ENCODE measurements around the gene TMA16. TPM values are rescaled to one million over a fixed set of nuclear protein-coding genes. Genes with fewer than 3 reads are reported as not detected.
"Not testable (repeated sequence)": the region's sequence is repeated elsewhere in the genome, so short reads cannot be mapped to it uniquely, and the experiment has no call there.

Gene TMA16
- total RNA-seq, 1 experiment from 2014 or later = 29.7 TPM

- Histone ChIP-seq H3K36me3 (replicated peaks; ENCODE audit: control insufficient read depth, insufficient read depth, low read length) (no peaks in the 10 kb centered on the region), H3K4me3 (ENCODE audit: insufficient read depth, low read depth, low read length) (no peak overlapping the region), H3K27me3 (ENCODE audit: control insufficient read depth, insufficient read depth, low read length) (no peaks in the 10 kb centered on the region)
- no peak for DNase-seq
These were observed 42.6 kb downstream of the TMA16 start for GRCh38 chr4:163537114-163537513.

DNA sequence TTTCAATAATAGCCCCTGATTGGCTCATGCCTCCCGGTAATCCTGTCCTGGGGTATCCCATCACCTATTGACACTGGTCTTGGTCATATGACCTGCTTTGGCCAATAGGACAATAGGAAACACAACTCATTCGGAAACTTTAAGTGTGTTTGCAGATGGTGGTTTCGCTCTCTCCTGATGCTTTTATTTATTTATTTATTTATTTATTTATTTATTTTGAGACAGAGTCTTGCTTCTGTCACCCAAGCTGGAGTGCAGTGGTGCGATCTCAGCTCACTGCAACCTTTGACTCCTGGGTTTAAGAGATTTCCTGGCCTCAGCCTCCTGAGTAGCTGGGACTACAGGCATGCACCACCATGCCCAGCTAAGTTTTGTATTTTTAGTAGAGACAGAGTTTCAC lies 44.3 kb downstream of the TMA16 start:
- not testable (repeated sequence) for H3K36me3 ChIP-seq (replicated peaks; ENCODE audit: control insufficient read depth, insufficient read depth, low read length); DNase-seq; H3K27me3 ChIP-seq (ENCODE audit: control insufficient read depth, insufficient read depth, low read length); H3K4me3 ChIP-seq (ENCODE audit: insufficient read depth, low read depth, low read length)

- no peak overlapping the region for H3K4me3 ChIP-seq (ENCODE audit: insufficient read depth, low read depth, low read length)
- no peaks in the 10 kb centered on the region for H3K36me3 ChIP-seq (replicated peaks; ENCODE audit: control insufficient read depth, insufficient read depth, low read length)
- no peak for DNase-seq
- no peaks in the 10 kb centered on the region for H3K27me3 ChIP-seq (ENCODE audit: control insufficient read depth, insufficient read depth, low read length)
These were observed 46.0 kb downstream of the TMA16 start for GRCh38 chr4:163540448-163540847.

DNA sequence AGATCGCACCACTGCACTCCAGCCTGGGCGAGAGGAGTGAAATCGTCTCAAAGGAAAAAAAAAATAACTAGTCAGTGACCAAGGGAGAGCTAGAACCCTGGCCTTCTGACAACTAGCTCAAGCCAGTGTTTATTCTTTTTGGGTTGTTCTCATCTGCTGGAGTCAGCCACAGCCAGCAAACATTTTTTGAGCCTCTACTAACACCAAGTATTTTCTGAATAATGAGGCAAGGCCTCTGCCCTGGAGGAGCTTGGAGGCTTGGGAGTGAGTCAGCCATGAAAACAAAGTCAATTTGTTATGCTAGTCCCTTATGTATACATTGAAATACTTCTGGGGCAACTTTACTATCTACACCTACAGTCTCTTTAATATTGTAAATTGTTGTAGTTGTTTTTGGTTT lies 46.5 kb downstream of the TMA16 start:
- Histone ChIP-seq H3K4me3 (ENCODE audit: insufficient read depth, low read depth, low read length) (no peak overlapping the region), H3K36me3 (replicated peaks; ENCODE audit: control insufficient read depth, insufficient read depth, low read length) (no peaks in the 10 kb centered on the region), H3K27me3 (ENCODE audit: control insufficient read depth, insufficient read depth, low read length) (no peaks in the 10 kb centered on the region)
- no peak for DNase-seq

GRCh38 chr4:163542275-163542674 lies 47.8 kb downstream of the TMA16 start:
- H3K4me3 ChIP-seq (ENCODE audit: insufficient read depth, low read depth, low read length) = no peak overlapping the region
- no peak for DNase-seq
- no peaks in the 10 kb centered on the region for H3K36me3 ChIP-seq (replicated peaks; ENCODE audit: control insufficient read depth, insufficient read depth, low read length)
- no peaks in the 10 kb centered on the region for H3K27me3 ChIP-seq (ENCODE audit: control insufficient read depth, insufficient read depth, low read length)

- Histone ChIP-seq H3K27me3 (ENCODE audit: control insufficient read depth, insufficient read depth, low read length) (no peaks in the 10 kb centered on the region), H3K4me3 (ENCODE audit: insufficient read depth, low read depth, low read length) (no peak overlapping the region), H3K36me3 (replicated peaks; ENCODE audit: control insufficient read depth, insufficient read depth, low read length) (no peaks in the 10 kb centered on the region)
- DNase-seq = peak; percentile 73
These were observed 50.0 kb downstream of the TMA16 start for GRCh38 chr4:163544407-163545038.

- Histone ChIP-seq H3K27me3 (ENCODE audit: control insufficient read depth, insufficient read depth, low read length) (no peaks in the 10 kb centered on the region), H3K4me3 (ENCODE audit: insufficient read depth, low read depth, low read length) (no peak overlapping the region), H3K36me3 (replicated peaks; ENCODE audit: control insufficient read depth, insufficient read depth, low read length) (no peaks in the 10 kb centered on the region)
- peak; percentile 46 for DNase-seq
These were observed 54.2 kb downstream of the TMA16 start for GRCh38 chr4:163548481-163549243.

GRCh38 chr4:163550869-163551267 lies 56.4 kb downstream of the TMA16 start:
- no peak overlapping the region for H3K4me3 ChIP-seq (ENCODE audit: insufficient read depth, low read depth, low read length)
- H3K36me3 ChIP-seq (replicated peaks; ENCODE audit: control insufficient read depth, insufficient read depth, low read length) = no peaks in the 10 kb centered on the region
- DNase-seq = no peak

DNA sequence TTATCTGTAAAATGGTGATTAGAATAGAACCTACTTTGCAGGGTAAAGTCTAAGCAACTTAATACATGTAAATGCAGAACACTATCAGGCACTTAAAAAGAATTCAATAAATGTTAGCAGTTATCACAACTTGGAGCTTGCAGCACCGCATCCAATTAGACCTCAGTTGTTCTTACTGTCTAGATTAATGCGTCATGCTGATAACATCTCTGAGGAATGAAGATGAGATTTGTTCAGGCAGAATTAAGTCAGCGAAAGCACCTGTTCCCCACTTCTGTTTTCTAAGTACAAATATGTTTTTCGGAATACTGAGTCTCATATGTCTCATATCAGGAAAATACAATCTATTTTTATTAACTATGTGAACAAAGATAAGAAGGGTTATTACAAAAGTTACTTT lies 58.7 kb downstream of the TMA16 start:
- H3K36me3 ChIP-seq (replicated peaks; ENCODE audit: control insufficient read depth, insufficient read depth, low read length) = no peaks in the 10 kb centered on the region
- H3K4me3 ChIP-seq (ENCODE audit: insufficient read depth, low read depth, low read length) = no peak overlapping the region
- H3K27me3 ChIP-seq (ENCODE audit: control insufficient read depth, insufficient read depth, low read length) = no peaks in the 10 kb centered on the region
- DNase-seq = no peak

More at GRCh38 chr4:163550869-163551267, 56.4 kb downstream of the TMA16 start:
- H3K27me3 ChIP-seq (ENCODE audit: control insufficient read depth, insufficient read depth, low read length) = no peaks in the 10 kb centered on the region

DNA sequence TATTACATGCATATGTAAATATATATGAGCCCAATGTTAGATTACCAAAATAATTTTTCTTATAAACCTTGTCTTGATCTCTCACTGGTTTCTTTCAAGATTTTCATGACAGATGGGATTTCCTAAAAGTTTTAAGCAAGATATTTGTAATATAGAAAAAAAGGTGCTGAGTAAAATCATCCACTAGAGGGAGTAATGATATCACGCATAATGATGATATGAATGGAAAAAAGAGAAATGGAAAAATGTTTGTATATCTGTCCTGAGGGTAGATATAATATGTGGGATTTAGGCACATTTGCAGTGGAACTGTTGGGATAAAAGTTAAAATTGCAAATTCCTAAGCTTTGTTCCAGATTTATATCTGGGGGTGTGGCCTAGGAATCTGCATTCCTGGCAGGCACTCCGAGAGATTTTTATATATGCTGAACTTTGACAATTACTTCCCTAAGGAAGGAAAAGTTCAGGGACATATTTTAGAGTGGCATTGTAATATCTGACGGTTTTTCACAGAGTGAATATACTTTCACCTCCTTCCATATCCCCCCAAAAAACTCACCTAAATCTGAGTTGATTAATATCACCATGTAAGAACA lies 60.5 kb downstream of the TMA16 start:
- DNase-seq = peak; percentile 23
- H3K4me3 ChIP-seq (ENCODE audit: insufficient read depth, low read depth, low read length) = no peak overlapping the region
- H3K36me3 ChIP-seq (replicated peaks; ENCODE audit: control insufficient read depth, insufficient read depth, low read length) = no peaks in the 10 kb centered on the region
- H3K27me3 ChIP-seq (ENCODE audit: control insufficient read depth, insufficient read depth, low read length) = no peaks in the 10 kb centered on the region

- H3K27me3 ChIP-seq (ENCODE audit: control insufficient read depth, insufficient read depth, low read length) = no peaks in the 10 kb centered on the region
- no peak for DNase-seq
- no peak overlapping the region for H3K4me3 ChIP-seq (ENCODE audit: insufficient read depth, low read depth, low read length)
- no peaks in the 10 kb centered on the region for H3K36me3 ChIP-seq (replicated peaks; ENCODE audit: control insufficient read depth, insufficient read depth, low read length)
These were observed 61.7 kb downstream of the TMA16 start for GRCh38 chr4:163556177-163556576.

DNA sequence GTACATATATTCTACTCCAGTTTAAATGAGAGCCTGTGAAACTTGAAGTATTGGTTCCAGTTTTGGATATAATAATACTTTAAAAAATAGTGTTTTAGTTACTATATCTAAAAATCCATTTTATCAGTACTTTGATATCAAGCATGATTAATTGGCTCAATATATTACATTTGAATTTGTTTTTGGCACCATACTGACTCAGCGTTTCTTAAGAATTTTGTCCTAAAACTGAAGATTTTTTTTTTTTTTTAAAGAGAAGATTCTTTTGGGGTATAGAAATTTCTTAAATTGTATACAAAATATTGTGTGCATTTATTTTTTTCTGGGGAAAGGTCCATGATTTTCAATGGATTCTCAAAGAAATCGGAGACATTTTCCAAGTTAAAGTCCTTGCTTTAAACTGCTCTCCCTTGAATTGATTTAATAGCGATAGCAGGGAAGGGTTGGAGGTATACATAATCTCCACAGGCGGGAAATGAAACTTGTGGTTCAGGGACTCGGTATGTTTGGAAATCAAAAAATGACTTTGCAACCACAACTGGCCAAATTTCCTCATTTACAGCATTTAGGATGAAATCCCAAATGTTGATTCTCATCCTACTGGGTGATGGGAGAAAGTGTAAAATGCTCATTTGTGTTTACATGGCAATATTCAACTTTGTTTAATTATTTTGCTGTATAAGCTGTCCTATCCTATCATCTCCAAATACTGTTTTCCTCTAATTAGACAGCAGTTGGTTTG lies 62.3 kb downstream of the TMA16 start:
- no peaks in the 10 kb centered on the region for H3K27me3 ChIP-seq (ENCODE audit: control insufficient read depth, insufficient read depth, low read length)
- H3K4me3 ChIP-seq (ENCODE audit: insufficient read depth, low read depth, low read length) = no peak overlapping the region
- no peak for DNase-seq
- H3K36me3 ChIP-seq (replicated peaks; ENCODE audit: control insufficient read depth, insufficient read depth, low read length) = no peaks in the 10 kb centered on the region

- no peak for DNase-seq
- no peak overlapping the region for H3K4me3 ChIP-seq (ENCODE audit: insufficient read depth, low read depth, low read length)
- no peaks in the 10 kb centered on the region for H3K36me3 ChIP-seq (replicated peaks; ENCODE audit: control insufficient read depth, insufficient read depth, low read length)
- no peaks in the 10 kb centered on the region for H3K27me3 ChIP-seq (ENCODE audit: control insufficient read depth, insufficient read depth, low read length)
These were observed 64.1 kb downstream of the TMA16 start for GRCh38 chr4:163558539-163559044.

DNA sequence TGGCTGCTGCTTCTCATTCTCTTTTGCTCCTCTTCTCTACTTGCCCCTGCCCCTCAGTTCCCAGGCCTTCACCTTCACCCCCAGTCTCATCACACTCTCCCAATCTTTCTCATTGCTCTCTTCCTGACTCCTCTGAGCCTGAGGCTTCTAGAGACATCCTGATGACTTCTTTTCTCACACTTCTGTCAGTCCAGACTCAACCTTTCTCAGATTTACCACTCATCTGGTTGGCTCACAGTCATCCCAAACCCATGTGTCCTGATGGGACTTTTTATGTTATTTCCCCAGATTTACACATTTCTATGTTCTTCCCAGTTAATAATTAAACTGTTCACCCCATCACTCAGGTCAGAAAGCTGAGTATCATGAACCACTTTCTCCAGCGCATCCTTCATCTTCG lies 68.0 kb downstream of the TMA16 start:
- no peaks in the 10 kb centered on the region for H3K36me3 ChIP-seq (replicated peaks; ENCODE audit: control insufficient read depth, insufficient read depth, low read length)
- no peak for DNase-seq
- no peak overlapping the region for H3K4me3 ChIP-seq (ENCODE audit: insufficient read depth, low read depth, low read length)
- H3K27me3 ChIP-seq (ENCODE audit: control insufficient read depth, insufficient read depth, low read length) = no peaks in the 10 kb centered on the region

Data from H7 (cell line).